Tongue (tissue), 2 donors: ENCODE results near the gene CC2D1A. TPM values are rescaled to one million over a fixed set of nuclear protein-coding genes. Genes with fewer than 3 reads are reported as not detected.

Experiments
- small RNA-seq: library from RNA; depleted of rRNA; stranded (forward); fragments of <200 nt; gene quantifications from one replicate; pipeline ENCODE3, GENCODE V24; 2014; ENCODE audit warnings: low replicate concordance
- total RNA-seq: library from RNA; depleted of rRNA; stranded (reverse); fragments of >200 nt; gene quantifications from one replicate; pipeline ENCODE4 v1.2.3, GENCODE V29; 2014

Gene CC2D1A
- total RNA-seq, 1 donor from 2014 or later: 11.9 TPM

Small RNA genes within 50 kb of the gene (small RNA-seq; reads per million reads assigned to genes)
- gene MIR181C: 435 reads per million, percentile 98 among the genes with 10 or more reads in this experiment
- gene MIR181D: 50.2 reads per million, percentile 96 among the genes with 10 or more reads in this experiment

Other genes starting within 250 kb of the CC2D1A start
- 46.8 TPM for gene MRI1, start 141.7 kb upstream of the CC2D1A start, total RNA-seq
- 45.6 TPM for gene C19orf53, start 131.7 kb upstream of the CC2D1A start, total RNA-seq
- 10.6 TPM for gene ZSWIM4, start 110.8 kb upstream of the CC2D1A start, total RNA-seq
- gene NANOS3, start 29.1 kb upstream of the CC2D1A start, total RNA-seq: not detected
- gene BRME1, start 84 bp upstream of the CC2D1A start, total RNA-seq: 3.1 TPM
- 1.5 TPM for gene PODNL1, start 32.2 kb downstream of the CC2D1A start, total RNA-seq
- 12.3 TPM for gene DCAF15, start 46.3 kb downstream of the CC2D1A start, total RNA-seq
- 4.3 TPM for gene RFX1, start 100.1 kb downstream of the CC2D1A start, total RNA-seq
- not detected for gene RLN3, start 121.9 kb downstream of the CC2D1A start, total RNA-seq
- 4.3 TPM for gene IL27RA, start 125.6 kb downstream of the CC2D1A start, total RNA-seq
- gene PALM3, start 155.9 kb downstream of the CC2D1A start, total RNA-seq: 0.21 TPM
- 1.5 TPM for gene MISP3, start 166.6 kb downstream of the CC2D1A start, total RNA-seq
- not detected for gene C19orf67, start 179.6 kb downstream of the CC2D1A start, total RNA-seq
- gene SAMD1, start 184.6 kb downstream of the CC2D1A start, total RNA-seq: 24.7 TPM
- 209 TPM for gene PRKACA, start 211.6 kb downstream of the CC2D1A start, total RNA-seq
- 6.7 TPM for gene ASF1B, start 230.4 kb downstream of the CC2D1A start, total RNA-seq